ENCODE data around the gene TRIM7.

The TRIM7 gene

GRCh38 chr5:181234455-181235306 lies 29.7 kb upstream of the TRIM7 start:
- no peak overlapping the region for H3K4me3 ChIP-seq (ENCODE audit: low read depth in 1 of 2, low read length in 1 of 2)
- no peaks in the 10 kb centered on the region for H3K4me1 ChIP-seq (ENCODE audit: control insufficient read depth in 1 of 2, insufficient read depth in 1 of 2, low read depth in 1 of 2, low read length in 1 of 2)
- H3K27ac ChIP-seq, result peak overlapping the region; percentile 36
- peaks cover 96% of the 10 kb centered on the region for H3K36me3 ChIP-seq
- H3K9me3 ChIP-seq, result no peaks in the 10 kb centered on the region
- H3K27me3 ChIP-seq, result no peaks in the 10 kb centered on the region
- TF ChIP-seq CTCF (IDR thresholded peaks at IDR 0.05), result no peak

- no peak for TF ChIP-seq CTCF (IDR thresholded peaks at IDR 0.05)
- peaks cover 94% of the 10 kb centered on the region for H3K36me3 ChIP-seq
Measured at GRCh38 chr5:181233801-181234454, 28.9 kb upstream of the TRIM7 start.

GRCh38 chr5:181233088-181233800 lies 28.2 kb upstream of the TRIM7 start:
- peaks cover 88% of the 10 kb centered on the region for H3K36me3 ChIP-seq

More at GRCh38 chr5:181233801-181234454, 28.9 kb upstream of the TRIM7 start:
- no peak overlapping the region for H3K27ac ChIP-seq
- H3K9me3 ChIP-seq, result no peaks in the 10 kb centered on the region
- H3K27me3 ChIP-seq, result no peaks in the 10 kb centered on the region
- no peak overlapping the region for H3K4me3 ChIP-seq (ENCODE audit: low read depth in 1 of 2, low read length in 1 of 2)
- no peaks in the 10 kb centered on the region for H3K4me1 ChIP-seq (ENCODE audit: control insufficient read depth in 1 of 2, insufficient read depth in 1 of 2, low read depth in 1 of 2, low read length in 1 of 2)

GRCh38 chr5:181232593-181232992 lies 27.6 kb upstream of the TRIM7 start:
- Histone ChIP-seq H3K27ac (no peak overlapping the region), H3K4me3 (ENCODE audit: low read depth in 1 of 2, low read length in 1 of 2) (no peak overlapping the region), H3K36me3 (peaks cover 82% of the 10 kb centered on the region), H3K9me3 (no peaks in the 10 kb centered on the region), H3K27me3 (no peaks in the 10 kb centered on the region), H3K4me1 (ENCODE audit: control insufficient read depth in 1 of 2, insufficient read depth in 1 of 2, low read depth in 1 of 2, low read length in 1 of 2) (no peaks in the 10 kb centered on the region)
- TF ChIP-seq CTCF (IDR thresholded peaks at IDR 0.05), result no peak

More at GRCh38 chr5:181233088-181233800, 28.2 kb upstream of the TRIM7 start:
- H3K27me3 ChIP-seq, result no peaks in the 10 kb centered on the region
- no peak overlapping the region for H3K27ac ChIP-seq
- H3K4me1 ChIP-seq (ENCODE audit: control insufficient read depth in 1 of 2, insufficient read depth in 1 of 2, low read depth in 1 of 2, low read length in 1 of 2), result no peaks in the 10 kb centered on the region
- H3K4me3 ChIP-seq (ENCODE audit: low read depth in 1 of 2, low read length in 1 of 2), result no peak overlapping the region
- no peaks in the 10 kb centered on the region for H3K9me3 ChIP-seq
- TF ChIP-seq CTCF (IDR thresholded peaks at IDR 0.05), result no peak

- no peaks in the 10 kb centered on the region for H3K27me3 ChIP-seq
- peaks cover 70% of the 10 kb centered on the region for H3K36me3 ChIP-seq
- no peak overlapping the region for H3K4me3 ChIP-seq (ENCODE audit: low read depth in 1 of 2, low read length in 1 of 2)
- no peak for TF ChIP-seq CTCF (IDR thresholded peaks at IDR 0.05)
- H3K9me3 ChIP-seq, result no peaks in the 10 kb centered on the region
- no peak overlapping the region for H3K27ac ChIP-seq
- H3K4me1 ChIP-seq (ENCODE audit: control insufficient read depth in 1 of 2, insufficient read depth in 1 of 2, low read depth in 1 of 2, low read length in 1 of 2), result peaks cover 0 to under 1% of the 10 kb centered on the region in 2 experiments
Measured at GRCh38 chr5:181231432-181231831, 26.4 kb upstream of the TRIM7 start.

Measured in neutrophil (primary cell).